Stimulated activated CD8-positive, alpha-beta memory T cell treated with anti-CD3 and anti-CD28 coated beads, Interleukin-4, amount 100 ng/mL, for 48 hours (primary cell): Measurements from ENCODE around the gene SCLT1.

Source experiments
- DNase-seq: peaks from one replicate; pipeline ENCODE4 v3.0.0-alpha.2; 2020

The SCLT1 gene

DNA sequence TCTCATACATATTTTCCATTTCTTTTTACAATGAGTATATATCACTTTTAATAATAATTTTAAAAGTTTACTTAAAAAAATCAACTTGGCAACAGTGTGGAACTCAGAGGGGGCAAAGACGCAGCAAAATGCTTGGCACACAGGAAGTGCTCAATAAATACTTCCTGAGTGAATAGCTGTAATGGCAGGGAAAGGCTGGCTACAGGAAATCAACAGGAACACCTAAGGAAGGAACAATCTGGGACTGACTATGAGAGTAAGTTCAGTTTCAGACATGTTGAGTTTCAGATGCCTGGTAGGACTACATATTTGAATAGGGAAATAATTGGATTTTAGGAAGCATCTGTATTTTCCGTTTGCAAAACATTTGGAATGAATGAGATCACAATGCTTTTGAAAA is 137.6 kb downstream of the SCLT1 start:
- no peak for DNase-seq

DNA sequence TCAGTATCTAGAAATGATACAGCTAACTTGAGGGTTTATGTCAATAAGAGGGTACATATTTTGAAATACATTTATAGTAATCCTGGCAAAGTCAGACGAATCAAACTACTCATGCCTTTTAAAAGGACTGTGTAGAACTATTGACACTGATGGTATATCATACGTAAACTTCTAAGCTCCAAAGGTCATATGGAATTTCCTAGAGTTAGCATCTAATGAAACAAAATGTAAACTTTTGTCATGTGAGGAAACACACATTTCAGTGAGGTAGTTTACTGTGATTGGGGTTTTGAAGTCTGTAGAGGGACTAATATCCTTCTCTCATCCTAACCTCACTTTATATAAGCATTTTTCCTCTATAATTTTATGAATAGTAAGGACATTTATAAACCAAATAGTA is 138.4 kb downstream of the SCLT1 start:
- no peak for DNase-seq

DNA sequence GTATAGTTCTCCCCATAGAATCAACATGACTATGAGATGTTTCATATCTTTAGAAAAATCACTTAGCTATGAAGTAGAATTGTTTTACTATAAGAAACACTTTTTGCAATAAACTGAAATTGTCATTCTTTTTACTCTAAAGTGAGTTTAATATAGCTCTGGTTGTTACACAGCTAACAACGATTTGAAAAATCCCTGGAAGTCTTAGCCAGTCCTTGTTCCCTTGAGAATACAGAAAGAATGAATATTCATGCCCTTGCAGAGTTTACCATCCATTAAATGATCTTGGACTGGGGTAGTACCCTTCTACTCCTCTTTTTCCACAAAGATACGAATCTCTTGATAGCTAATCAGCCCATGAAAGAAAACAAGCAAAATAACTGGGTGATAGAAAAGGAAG is 142.0 kb downstream of the SCLT1 start:
- DNase-seq = no peak

DNA sequence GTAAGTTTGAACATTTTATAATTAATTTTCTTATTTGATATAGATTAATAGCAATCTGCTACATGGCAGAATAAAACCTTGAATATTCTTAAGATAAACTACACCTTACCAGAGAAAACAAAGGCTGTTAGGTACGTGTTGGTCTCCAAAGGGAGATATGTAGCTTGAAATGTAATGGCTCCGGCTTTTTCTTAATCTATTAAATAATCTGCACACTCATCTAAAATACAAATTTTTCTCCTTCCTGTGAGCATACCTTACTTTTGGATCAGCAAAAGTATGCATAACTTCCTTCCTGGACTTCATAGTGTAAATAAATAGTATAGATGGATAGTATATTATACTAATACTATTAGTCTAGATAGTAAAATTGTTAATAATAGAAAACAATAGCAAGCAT is 142.5 kb downstream of the SCLT1 start:
- no peak for DNase-seq

DNA sequence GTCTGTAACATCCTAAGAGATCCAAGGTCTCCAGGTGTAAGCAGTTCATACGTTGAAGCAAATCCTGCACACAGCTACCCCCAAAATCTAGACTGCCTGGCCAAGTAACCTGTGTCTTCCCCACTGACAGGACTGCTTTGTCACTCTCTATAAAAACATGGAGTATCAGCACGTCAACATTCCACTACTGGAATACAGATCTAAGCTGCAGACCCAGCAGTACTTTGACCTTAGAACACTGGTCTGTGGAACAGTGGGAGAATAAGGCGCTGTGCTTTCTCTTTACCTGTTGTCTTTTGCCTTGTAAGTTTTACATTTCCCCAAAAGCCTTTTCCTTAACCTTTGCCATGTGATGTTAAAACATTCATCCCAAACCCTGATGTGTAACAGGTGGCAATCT is 146.4 kb downstream of the SCLT1 start:
- DNase-seq = no peak

DNA sequence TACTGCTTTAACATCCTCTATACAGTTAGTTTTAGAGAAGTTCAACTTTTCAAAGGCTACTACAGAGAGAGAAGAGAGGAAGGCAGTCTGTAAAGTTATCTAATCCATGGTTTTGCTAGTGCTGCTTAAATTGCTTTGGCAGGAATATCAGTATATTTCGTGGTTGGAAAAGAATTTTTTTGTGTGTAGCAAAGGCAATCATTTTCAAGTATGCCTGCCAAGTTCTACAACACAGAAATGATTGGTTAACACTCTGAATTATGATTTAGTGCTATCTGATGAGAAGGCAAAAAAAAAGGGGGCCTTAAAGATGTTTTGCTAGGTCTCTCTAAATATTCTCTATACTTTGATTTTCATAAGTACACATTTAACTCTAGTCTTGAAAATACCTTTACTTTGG is 150.7 kb downstream of the SCLT1 start:
- DNase-seq = no peak

DNA sequence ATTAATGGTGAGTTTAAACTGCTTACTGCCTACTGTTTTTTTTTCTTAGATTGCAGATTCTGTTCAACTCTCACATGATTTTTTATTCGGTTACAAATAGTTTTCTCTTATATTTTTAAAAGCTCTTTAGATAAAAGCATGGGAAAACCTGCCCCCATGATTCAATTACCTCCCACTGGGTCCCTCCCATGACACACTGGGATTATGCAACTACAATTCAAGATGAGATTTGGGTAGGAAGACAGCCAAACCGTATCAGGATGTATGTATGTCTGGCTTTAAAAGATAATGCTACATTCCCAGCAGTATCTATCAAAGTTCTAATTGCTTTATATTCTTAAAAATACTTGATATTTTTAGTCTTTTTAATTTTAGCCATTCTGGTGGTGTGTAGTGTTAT is 152.4 kb downstream of the SCLT1 start:
- no peak for DNase-seq

DNA sequence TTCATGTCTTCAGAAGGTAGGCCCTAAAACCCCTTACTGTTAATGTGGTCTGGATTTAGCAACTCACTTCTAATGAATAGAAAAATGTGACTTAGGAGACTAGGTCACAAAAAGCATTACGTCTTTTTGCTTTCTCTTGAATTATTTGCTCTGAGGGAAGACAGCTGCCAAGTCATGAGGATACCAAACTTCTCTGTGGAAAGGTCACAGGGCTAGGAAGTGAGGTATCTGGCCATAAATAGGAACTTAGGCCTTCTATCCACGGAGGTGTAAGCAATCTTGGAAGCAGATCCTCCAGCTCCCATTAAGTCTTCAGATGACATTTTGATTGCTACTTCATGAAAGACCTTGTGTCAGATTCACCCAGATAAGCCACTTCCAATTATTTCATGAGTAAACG is 163.3 kb downstream of the SCLT1 start:
- no peak for DNase-seq

DNA sequence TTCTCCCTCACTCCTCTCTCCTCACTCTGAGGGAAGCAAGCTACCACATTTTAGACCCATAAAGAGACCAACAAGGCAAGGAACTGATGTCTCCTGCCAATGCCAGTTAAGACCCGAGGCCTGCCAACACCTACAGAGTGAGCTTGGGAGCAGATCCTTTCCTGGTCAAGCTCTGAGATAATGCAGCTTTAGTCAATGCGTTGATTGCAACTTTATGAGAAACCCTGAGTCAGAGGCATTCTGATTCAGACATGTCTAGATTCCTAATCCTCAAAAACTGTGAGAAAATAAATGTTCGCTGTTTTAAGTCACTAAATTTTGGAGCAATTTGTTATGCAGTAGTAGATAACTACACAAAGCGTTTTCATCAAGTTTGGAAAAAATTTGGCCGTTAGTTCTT is 168.4 kb downstream of the SCLT1 start:
- DNase-seq = no peak

DNA sequence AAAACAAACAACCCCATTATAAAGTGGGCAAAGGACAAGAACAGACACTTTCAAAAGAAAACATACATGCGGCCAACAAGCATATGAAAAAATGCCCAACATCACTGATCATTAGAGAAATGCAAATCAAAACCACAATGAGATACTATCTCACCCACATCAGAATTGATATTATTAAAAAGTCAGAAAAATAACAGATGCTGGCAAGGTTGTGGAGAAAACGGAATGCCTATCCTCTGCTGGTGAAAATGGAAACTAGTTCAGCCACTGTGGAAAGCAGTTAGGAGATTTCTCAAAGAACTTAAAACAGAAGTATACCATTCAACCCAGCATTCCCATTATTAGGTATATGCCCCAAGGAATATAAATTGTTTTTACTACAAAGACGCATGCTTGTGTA is 171.4 kb downstream of the SCLT1 start:
- DNase-seq = no peak

DNA sequence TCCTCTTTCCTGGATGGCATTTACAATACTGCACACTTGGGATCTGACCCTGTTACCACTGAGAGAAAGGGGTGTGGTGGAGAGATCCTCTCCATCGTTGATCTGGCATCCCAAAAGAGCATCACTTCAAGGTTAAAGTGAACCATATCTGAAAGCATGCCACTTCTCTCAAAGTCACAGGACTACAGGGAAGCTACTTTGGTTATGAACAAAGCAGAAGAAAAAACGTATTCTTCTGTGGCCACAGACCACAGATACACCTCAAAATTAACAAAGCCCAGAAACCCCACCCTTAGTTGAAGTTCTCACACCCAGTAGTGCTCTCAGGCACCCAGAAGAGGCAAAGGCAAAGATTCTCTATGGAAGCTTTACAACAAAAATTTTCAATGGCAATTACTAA is 175.6 kb downstream of the SCLT1 start:
- DNase-seq = no peak

DNA sequence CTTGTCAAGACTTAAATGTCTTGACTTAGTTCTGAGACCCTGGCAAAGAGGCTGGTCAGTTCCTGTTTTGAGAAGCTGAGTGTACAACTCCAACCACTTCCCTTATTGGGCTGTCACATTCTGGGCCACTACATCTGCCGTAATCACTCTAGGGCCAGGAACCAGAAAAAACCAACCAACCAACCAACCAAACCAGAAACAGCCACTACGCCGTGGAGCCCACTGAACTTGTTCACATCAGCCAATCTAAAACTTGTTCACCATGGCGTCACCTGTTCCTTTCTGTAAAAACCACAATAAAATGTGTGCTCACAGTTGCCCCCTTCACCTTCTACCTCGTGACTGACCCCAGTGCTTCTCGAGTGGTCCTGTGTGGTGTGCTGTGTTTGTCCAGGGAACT is 176.5 kb downstream of the SCLT1 start:
- peak; percentile 24 for DNase-seq

DNA sequence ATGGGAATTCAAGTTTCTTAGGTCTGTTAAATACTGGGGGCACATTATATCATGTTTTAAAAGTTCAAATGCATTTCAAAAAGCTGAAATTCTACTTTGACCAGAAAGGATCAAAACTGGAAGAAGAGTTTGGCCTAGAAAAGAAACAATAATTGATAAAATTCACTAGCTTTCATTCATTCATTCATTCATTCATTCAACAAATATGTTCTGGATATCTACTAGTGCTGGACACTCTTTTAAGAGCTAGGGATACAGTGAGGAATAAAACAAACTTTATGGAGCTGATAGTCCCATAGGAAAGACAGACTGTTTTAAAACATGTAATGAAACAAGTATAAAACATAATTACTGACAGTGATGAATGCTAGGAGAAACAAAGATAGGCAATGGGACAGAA is 177.8 kb downstream of the SCLT1 start:
- DNase-seq = no peak

DNA sequence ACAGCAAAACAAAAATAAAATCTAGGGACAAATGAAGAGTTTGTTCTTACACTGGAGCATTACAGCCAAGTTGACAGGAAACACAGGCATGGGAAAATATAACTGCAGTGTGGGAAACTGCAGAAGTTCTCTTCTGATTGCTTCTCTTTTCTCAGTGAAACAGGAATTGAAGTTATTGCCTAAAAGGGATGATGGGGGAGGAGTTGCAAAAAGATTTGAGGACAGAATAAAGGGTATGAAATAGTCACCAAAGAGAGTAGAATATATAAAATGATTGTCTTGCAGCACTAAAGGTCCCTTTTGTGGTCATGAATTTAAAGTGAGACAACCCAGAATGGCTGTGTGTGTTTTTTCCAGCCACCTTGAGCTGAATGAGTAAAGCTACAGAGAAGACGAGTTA is 180.1 kb downstream of the SCLT1 start:
- DNase-seq = no peak

DNA sequence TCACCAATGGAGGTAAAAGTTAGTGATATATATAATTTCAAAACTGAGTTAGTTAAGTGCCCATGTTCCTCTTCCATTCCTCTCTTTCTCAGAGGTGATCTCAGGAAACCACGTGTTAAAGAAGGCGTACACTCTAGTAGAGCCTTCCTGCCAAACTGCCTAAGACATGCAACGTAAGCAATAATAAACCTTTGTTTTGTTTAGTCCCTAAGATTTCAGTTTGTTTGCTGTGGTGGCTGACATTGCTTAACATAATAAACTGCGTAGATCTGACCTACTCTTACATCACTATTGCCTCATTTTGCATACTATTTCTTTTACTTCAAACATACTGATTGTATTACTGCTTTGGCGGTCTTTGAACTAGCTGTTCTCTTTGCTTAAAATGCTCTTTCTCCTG is 184.6 kb downstream of the SCLT1 start:
- no peak for DNase-seq

DNA sequence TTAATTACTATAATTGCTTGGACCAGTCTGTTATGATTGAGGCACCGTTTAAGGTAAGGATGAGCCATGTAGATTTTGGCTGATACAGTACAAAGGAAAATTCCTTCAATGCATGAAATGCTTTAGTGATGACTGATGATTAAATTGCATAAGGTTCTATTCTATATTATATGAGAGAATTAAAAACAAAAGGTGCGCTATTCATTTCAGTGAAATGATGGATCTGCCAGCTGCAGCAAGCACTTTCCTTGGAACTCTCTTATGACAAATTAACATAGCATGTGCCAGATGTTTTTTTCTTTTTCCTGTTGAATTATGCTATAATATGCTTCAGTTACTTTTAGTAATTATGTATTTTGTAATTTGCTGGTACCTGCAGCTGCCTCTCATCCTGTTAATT is 185.4 kb downstream of the SCLT1 start:
- no peak for DNase-seq

DNA sequence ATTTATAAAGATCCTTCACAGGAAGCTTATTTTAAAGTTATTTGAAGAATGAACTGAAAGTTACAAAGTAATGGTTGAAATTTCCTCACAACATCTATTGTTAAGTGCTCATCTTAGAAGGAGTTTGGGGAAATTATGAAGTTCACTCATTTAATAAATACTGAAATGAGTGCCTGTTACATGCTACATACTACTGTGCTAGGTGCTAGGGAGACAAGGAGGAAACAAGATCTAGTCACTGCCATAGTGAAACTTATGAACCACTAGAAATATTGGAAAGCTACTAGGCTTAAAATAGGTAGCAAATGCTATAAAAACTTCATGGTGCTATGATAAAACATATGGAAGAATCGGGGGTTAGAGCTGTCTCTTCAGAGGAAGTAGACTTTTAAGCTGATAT is 186.8 kb downstream of the SCLT1 start:
- DNase-seq = no peak

DNA sequence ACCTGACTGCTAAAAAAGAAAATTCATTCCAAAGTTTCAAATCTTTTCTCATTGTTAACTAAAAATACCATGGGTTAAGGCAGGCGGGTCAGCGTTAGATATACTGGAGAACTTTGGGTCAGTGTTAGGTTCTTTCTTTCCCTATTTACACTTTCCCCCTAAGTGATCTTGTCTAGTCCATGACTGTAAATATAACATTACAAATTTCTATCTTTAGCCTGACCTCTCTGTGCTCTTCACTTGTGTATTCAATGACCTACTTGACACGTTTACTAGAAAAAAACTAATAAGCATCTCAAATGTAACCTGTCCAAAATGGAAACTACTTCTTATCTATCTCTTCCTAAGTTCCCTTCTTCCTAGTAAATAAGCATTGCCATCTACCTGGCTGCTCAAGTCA is 188.5 kb downstream of the SCLT1 start:
- DNase-seq = no peak

DNA sequence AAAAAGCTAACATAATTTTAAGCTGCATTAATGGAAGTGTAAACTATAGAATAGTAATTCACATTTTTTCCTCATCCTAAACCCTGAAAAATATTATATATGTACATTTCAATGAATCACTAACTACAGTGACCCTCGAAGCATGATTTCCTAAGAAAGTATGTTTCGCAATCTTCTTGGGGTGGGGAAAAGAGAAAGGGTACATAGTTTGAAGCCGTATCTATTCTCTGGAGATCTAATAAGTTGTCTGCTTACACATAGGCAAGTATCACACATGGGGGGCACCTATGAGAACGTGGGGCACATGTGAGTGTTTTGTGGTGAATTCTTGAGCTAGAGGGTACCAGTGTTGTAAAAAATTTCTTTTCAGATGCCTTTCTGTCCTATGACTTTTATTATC is 212.7 kb downstream of the SCLT1 start:
- no peak for DNase-seq

DNA sequence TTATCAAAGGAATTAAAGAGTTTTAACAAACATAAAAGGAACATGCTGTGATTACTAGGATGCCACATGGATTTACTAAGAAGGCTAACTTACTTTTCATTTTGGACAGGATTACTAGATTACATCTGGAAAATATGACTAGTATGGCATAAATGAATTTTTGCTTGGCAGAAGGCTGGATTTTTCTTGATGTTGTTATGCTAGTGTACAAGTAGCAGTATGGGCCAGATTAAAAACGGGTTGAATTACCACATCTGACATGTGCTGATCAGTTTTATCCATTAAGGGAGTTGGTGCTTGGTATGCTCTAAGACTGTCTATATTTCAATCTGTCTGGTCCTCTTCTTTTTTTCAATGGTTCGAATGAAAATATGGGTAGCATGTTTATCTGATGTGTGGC is 213.4 kb downstream of the SCLT1 start:
- DNase-seq = no peak

DNA sequence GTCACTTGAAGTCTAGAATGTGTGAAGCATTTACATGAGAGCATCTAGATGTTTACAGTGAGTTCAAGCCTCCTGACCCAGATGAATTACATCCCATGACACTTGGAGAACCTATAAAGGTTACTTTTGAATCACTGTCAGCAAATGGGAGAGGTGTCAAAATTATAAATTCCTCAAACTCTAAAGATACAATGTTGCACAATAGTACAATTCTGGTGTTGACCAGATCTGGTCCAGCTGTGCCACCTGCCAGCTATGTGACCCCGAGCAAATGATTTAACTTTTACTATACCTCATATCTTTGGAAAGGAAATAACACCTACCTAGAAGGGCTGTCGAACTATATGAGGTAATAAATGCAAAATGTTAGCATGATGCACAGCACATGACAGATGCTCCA is 214.1 kb downstream of the SCLT1 start:
- DNase-seq = no peak

DNA sequence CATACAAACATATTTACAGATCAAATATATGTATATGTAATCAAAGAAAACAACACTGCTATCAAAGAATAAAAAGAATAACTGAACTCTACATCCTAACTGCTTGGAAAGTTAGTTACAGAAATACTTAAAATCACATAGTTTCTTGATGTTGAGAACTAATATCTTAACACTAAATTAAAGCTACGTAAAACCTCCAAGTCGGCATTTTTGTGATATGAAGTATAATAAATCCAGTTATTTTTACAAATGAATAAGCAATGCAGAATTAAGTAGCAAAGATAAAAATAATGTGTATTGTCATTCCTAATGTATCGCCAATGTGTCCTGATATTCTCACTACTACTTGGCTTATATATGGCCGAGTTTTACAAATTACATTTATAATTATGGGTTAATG is 215.4 kb downstream of the SCLT1 start:
- DNase-seq = no peak

DNA sequence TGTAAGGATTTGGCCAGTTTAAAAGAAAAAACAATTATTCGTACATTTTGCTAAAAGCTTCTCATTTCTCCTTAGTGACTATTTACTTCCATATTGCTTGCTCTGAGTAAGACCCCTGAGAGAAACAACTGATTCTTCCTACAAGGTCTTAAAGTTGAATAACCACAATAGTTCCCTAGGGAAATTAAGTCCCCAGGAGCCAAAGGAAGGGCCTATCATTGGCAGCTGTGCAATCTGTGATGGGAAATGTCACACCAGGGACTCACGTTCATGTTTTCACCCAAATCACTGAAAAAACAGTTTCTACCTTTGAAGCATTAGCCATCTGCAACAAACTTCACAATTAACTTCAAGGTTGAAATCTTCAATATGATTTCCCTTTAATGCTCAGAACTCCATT is 217.1 kb downstream of the SCLT1 start:
- no peak for DNase-seq

DNA sequence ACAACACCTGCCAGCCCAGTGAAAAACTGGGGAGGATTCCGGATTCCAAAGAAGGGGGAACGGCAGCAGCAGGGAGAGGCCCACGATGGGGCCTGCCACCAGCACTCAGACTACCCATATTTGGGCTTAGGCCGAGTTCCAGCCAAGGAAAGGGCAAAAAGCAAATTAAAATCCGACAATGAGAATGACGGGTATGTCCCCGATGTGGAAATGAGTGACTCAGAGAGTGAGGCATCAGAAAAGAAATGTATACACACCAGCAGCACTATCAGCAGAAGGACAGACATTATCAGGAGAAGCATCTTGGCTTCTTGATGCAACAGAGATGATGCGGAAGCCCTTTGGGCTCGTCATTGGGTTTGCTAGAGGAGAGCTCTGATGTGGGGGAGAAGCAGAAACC is 221.4 kb downstream of the SCLT1 start:
- no peak for DNase-seq

DNA sequence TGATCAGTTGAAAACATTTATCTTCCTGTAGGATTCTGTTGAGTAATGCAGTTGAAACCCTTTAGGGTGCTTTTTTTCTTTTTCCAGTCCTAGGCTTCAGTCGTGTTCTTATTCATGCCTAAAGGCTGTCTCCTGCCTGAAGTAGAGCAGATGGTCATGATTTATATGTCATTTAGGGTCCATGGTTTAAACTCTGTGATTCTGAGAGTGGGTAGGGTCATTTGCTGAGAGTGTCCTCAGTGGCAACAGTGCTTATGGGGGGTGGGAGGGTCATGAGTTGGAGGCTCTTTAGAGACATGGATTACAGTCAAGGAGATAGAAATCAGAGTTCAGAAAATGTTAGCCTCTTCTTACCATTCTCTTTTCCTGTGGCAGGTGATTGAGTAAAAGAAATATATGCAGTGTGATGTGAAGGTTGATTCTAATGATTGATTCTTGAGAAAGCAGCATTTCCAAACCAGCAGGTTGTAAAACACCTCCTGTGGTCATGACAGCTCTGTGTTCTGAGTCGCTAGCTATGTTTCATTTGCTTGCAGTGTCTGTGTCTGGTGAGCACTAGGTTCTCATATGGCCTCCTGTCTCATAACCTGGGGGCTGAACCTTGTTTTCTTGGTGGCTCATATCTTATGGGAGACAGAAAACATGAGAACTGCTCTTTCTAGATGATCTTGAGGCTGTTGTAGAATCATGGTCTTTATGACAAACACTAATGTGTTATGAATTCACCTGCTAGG is 223.4 kb downstream of the SCLT1 start:
- DNase-seq = no peak

DNA sequence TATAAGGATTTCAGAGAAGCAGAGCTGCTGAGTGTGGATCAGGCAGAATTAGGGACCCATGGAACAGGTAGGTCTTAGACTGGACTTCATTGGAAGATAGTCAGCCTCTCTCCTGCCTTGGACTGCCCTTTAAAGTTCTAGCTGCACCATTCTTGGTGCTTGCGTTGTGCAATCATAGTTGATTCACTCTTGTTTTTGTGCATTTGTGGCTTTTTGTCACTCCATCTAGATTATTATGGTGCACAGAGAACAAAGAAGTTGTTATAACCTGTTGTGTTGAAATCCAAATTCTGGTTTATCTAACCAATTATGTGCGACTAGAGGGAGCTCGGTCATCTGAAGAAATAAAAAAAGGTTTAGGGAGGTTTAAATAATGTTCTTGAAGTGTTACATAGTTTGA is 224.6 kb downstream of the SCLT1 start:
- DNase-seq = no peak
